Mesodermal cell (in vitro differentiated cells): ENCODE results near the gene CACNA1B.
"Not testable (repeated sequence)": the region's sequence is repeated elsewhere in the genome, so short reads cannot be mapped to it uniquely, and the experiment has no call there.

Source experiments
- H3K27ac ChIP-seq: 2 replicates; pipeline ENCODE4 v1.7.0; 2013; ENCODE audit warnings: mild to moderate bottlenecking, low read depth, low read length, moderate library complexity; ENCODE audit not compliant: severe bottlenecking
- H3K36me3 ChIP-seq: 2 replicates; pipeline ENCODE4 v1.7.1; 2013; ENCODE audit warnings: mild to moderate bottlenecking, low read length, moderate library complexity; ENCODE audit not compliant: control insufficient read depth, insufficient read depth
- H3K4me1 ChIP-seq: one replicate; pipeline ENCODE4 v1.7.1; 2013; ENCODE audit warnings: mild to moderate bottlenecking, low read length; ENCODE audit not compliant: insufficient read depth, control insufficient read depth, poor library complexity, severe bottlenecking
- H3K4me3 ChIP-seq: 2 replicates; pipeline ENCODE4 v1.7.0; 2013; ENCODE audit warnings: low read length, control low read depth, mild to moderate bottlenecking; ENCODE audit not compliant: insufficient read depth, poor library complexity, severe bottlenecking; ENCODE audit errors: extremely low read depth
- H3K9me3 ChIP-seq: 2 replicates; pipeline ENCODE4 v1.7.1; 2013; ENCODE audit warnings: mild to moderate bottlenecking, low read length, moderate library complexity; ENCODE audit not compliant: control insufficient read depth
- WGBS, 2 experiments: methylation state at CpG; one replicate each; pipeline ENCODE4 v1.1.5; 2013; ENCODE audit warnings: missing lambda C conversion rate in 2 of 2; ENCODE audit not compliant: insufficient coverage in 2 of 2; 5-methylcytosine and 5-hydroxymethylcytosine counted together

The CACNA1B gene

DNA sequence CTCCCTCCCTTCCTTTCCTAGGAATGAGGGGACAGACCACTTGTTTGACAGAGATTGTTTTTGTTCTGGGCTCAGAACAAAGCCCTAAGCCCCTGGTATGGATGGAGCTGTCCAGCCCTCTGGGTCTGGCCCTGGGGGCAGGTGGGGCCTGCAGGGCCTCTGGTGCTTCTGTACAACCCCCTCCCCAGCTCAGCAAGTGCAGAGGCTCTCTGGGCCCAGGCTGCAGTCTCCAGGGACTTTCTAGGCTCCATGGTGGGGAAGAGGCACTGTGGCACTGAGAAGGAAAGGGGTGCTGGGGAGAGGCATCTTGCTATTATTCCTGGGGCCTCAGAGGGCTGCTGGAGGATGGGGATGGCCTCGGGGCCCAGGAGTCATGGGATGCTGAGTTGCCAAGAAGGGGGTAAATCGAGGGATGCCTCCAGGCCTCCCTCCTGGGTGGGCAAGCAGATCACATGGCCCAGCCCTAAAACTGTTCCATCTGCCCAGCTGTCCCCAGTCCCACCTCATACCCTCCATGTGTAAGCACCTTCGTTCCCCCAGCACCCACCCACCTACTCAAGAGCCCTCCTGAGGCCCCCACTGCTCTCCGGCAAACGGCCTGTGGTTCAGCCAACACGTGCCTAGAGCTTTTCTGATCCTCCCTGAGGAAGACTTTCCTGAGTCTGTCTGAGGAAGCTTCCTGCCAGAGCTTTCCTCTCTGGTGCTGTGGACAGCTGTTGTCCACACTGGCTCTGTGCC, 225.7 kb downstream of the CACNA1B start:
- H3K4me3 ChIP-seq, result no peak overlapping the region
- no peak overlapping the region for H3K27ac ChIP-seq
- H3K9me3 ChIP-seq, result peaks cover 3% of the 10 kb centered on the region
- WGBS, 2 experiments, result 78 to 83% methylated on average over 5 to 6 of the region's 6 CpGs
- no peaks in the 10 kb centered on the region for H3K36me3 ChIP-seq
- H3K4me1 ChIP-seq, result no peaks in the 10 kb centered on the region

DNA sequence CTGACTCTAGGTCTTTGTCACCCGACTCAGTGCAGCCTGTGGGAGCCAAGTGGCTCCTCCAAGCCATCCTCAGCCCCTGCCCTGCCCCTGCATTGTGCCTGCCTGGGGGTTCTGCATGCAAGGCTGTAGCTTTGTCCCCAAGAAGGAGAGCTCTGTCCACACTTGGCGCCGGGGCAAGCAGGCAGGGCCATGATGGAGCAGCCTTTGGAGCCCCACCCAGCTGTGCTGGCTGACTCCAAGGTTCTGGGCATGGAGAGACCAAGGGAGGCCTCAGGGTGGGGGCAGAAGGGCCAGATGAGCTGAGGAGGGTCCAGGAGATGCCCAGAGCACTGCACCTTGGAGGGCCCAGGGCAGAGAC, 226.2 kb downstream of the CACNA1B start:
- 82 to 92% methylated on average over 3 of the region's 3 CpGs for WGBS, 2 experiments
- no peaks in the 10 kb centered on the region for H3K36me3 ChIP-seq
- H3K27ac ChIP-seq, result no peak overlapping the region
- peaks cover 3% of the 10 kb centered on the region for H3K9me3 ChIP-seq
- no peak overlapping the region for H3K4me3 ChIP-seq
- no peaks in the 10 kb centered on the region for H3K4me1 ChIP-seq

DNA sequence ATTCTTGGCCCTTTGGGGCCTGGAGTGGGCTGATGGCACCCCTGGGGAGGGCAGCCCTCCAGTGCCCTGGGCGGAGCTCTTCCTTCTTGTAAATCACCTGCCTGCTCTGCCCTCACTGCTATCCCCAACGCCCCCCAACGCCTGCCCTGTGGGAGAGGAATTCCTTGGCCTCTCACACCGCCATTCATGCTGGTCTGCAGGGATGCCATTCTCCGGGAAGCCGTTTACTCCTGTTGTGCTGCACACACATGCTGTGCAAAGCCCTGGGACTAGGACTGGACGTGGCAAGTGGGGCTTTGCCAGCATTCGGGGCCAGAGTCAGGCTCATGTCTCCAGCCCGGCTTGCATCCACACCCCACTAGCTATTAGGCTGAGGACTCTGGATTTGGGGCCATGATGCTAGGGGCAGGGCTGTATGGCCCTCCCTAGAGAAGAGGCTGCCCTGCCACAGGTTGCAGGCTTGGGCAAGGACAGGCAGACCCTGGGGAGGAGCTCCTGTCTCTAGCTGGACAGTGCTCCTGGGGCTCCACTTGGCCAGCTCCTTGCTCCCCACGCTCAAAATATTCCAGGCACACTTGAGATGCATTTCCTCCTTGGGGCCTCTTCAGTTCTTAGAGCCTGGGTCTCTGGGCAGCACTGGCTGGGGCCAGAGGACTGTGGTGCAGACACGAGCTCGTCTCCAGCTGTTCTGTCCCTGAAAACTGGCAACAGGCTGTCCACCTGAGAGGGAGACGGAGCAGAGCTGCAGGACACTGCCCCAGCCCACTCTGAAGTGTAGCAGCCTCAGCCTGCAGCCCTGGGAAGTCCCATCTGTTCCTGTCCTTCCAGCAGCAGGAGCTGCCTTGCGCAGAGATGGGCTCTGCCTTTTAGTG, 226.9 kb downstream of the CACNA1B start:
- WGBS, 2 experiments, result 64 to 72% methylated on average over 11 to 12 of the region's 14 CpGs
- Histone ChIP-seq H3K27ac (no peak overlapping the region), H3K36me3 (no peaks in the 10 kb centered on the region), H3K4me3 (no peak overlapping the region), H3K9me3 (peaks cover 6% of the 10 kb centered on the region), H3K4me1 (no peaks in the 10 kb centered on the region)

DNA sequence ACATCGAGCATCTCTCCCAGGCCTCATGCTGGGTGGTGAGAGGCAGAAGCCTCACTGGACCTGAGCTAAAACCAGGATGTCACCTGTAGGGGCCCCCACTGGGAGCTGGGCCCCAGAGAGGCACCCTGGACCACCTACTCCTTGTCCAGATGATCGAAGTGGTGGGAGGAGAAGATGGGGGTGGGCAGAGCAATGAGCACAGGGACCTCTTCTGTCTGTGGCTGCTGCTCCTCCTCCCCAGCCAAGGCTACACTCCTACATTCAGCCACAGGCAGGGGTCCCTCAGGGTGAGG, 227.5 kb downstream of the CACNA1B start:
- WGBS, 2 experiments, result 57 to 100% methylated on average over 1 of the region's 2 CpGs
- Histone ChIP-seq H3K27ac (no peak overlapping the region), H3K36me3 (no peaks in the 10 kb centered on the region), H3K4me3 (no peak overlapping the region), H3K9me3 (peaks cover 7% of the 10 kb centered on the region), H3K4me1 (no peaks in the 10 kb centered on the region)

DNA sequence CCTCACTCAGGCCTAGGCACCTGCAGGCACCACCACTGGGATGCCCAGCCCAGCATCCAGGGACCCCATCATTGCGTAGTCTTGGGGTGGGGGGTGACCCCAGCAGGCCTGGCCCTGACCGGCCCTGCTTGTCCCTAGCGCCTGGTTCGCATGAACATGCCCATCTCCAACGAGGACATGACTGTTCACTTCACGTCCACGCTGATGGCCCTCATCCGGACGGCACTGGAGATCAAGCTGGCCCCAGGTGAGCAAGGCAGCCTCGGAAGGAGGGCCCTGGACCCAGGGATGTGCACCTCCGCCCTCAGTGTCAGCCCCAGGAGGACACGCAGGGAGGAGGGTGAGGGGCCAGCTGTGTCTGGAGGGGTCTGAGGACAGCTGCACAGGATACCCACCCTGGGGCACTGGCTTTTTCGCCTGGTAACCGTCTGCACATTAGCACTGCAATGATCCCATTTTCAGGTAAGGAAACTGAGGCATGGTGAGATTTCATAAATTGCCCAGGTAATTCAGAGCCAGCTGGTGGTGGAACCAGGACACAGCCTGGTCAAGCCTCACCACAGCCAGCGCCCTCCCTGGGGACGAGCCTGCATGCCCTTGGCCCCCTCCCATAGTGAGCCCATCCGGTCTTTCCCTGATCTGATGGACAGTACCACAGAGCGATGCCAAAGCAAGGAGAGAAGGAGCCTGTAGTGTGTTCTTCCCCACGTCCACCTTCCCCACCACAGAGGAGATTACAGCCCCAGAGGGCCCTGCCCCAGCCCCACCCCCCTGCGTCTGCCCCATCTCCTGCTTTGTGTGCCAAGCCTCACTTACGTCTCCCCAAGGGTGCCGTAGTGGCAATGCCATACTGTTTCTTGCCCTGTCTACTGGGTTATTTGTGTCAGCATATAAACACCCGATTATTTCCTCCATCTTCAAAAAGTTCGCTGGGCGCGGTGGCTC, 228.3 kb downstream of the CACNA1B start:
- Histone ChIP-seq H3K4me3 (no peak overlapping the region), H3K27ac (no peak overlapping the region), H3K4me1 (no peaks in the 10 kb centered on the region), H3K9me3 (peaks cover 7% of the 10 kb centered on the region), H3K36me3 (no peaks in the 10 kb centered on the region)
- WGBS, 2 experiments, result 94% methylated on average over 22 to 24 of the region's 26 CpGs

DNA sequence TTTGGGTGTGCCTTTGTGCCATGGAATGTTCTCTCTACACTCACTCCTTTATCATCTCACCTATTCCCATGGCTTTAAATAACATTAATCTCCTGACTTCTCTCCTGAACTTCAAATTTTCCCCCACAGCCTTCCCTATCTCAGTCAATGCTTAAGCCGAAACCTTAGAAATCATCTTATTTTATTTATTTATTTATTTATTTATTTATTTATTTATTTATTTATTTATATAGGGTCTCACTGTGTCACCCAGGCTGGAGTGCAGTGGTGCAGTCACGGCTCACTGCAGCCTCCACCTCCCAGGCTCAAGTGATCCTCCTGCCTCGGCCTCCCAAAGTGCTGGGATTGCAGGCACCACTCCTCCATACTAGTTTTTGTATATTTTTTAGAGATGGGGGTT, 229.5 kb downstream of the CACNA1B start:
- H3K36me3 ChIP-seq, H3K27ac ChIP-seq, H3K4me1 ChIP-seq, H3K4me3 ChIP-seq: not testable (repeated sequence)
- H3K9me3 ChIP-seq, result peaks cover 10% of the 10 kb centered on the region
- no CpG with 5 or more reads among the region's 3 CpGs for WGBS, 2 experiments

DNA sequence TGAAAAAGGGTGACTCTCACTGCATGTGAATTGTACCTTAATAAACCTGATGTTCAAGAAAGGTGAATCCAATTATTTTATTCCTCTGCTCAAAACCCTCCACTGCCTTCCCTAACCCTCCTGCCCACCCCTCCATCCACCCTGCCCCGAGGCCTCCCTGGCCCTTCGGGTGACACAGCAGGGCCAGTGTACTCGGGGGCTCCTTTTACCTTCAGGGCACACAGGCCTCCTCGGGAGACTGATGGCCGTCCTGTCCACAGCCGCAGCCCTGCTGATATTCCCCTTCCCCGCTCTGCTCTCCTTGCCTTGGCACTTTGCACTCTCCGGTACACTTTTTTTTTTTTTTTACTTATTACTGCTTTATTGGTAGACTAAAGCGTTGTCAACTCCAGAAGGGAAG, 234.0 kb downstream of the CACNA1B start:
- WGBS, 2 experiments, result 83 to 90% methylated on average over 7 of the region's 9 CpGs
- Histone ChIP-seq H3K9me3 (peaks cover 11% of the 10 kb centered on the region), H3K4me1 (no peaks in the 10 kb centered on the region), H3K4me3 (no peak overlapping the region), H3K27ac (no peak overlapping the region), H3K36me3 (no peaks in the 10 kb centered on the region)

DNA sequence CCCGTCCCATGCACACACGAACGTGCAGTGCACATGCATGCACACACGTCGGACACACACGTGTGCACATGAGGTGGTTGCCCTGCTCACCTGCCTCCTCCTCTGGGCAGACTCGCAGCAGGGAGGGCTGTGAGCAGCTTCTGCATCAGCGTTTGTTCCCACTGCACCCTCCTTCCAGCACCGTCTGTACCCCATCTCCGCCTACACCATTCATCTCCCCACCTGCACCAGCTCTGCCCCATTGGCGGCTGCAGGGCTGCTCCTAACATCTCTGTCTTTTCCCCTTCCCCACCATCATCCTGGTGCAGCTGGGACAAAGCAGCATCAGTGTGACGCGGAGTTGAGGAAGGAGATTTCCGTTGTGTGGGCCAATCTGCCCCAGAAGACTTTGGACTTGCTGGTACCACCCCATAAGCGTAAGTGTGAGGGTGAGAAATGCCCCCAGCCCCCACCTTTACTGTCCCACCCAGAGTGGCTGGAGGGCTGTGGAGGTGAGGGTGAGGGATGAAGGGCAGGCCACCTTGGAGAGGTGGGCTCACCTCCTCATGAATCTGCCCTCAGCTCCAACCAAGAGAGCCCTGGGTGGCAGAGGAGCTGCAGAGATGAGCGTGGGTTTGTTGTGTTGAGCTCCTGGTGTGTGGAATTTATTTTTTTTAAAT, 234.6 kb downstream of the CACNA1B start:
- Histone ChIP-seq H3K4me1 (no peaks in the 10 kb centered on the region), H3K36me3 (no peaks in the 10 kb centered on the region), H3K4me3 (no peak overlapping the region), H3K27ac (no peak overlapping the region), H3K9me3 (peaks cover 8% of the 10 kb centered on the region)
- 87 to 88% methylated on average over 7 to 14 of the region's 16 CpGs for WGBS, 2 experiments

DNA sequence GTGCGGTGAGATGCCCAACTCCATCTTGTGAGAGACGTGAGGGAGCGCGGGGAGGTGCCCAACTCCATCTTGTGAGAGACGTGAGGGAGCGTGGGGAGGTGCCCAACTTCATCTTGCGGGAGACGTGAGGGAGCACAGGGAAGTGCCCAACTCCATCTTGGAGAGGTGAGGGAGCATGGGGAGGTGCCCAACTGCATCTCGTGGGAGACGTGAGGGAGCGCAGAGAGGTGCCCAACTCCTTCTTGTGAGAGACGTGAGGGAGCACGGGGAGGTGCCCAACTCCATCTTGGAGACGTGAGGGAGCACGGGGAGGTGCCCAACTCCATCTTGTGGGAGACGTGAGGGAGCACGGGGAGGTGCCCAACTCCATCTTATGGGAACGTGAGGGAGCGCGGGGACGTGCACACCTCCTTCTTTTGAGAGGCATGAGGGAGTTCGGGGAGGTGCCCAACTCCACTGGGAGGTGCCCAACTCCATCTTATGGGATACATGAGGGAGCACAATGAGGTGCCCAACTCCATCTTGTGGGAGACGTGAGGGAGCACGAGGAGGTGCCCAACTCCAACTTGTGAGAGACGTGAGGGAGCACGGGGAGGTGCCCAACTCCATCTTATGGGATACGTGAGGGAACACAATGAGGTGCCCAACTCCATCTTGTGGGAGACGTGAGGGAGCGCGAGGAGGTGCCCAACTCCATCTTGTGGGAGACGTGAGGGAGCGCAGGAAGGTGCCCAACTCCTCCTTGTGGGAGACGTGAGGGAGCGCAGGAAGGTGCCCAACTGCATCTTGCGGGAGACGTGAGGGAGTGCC, 235.4 kb downstream of the CACNA1B start:
- WGBS, 2 experiments, result 88 to 90% methylated on average over 27 to 31 of the region's 36 CpGs

More for the DNA sequence above, 235.4 kb downstream of the CACNA1B start:
- H3K36me3 ChIP-seq, result no peaks in the 10 kb centered on the region
- peaks cover 8% of the 10 kb centered on the region for H3K9me3 ChIP-seq
- no peak overlapping the region for H3K27ac ChIP-seq
- no peak overlapping the region for H3K4me3 ChIP-seq
- H3K4me1 ChIP-seq, result no peaks in the 10 kb centered on the region
